Endothelial cell (in vitro differentiated cells): ENCODE measurements around the gene FHOD3. TPM values are rescaled to one million over a fixed set of nuclear protein-coding genes. Genes with fewer than 3 reads are reported as not detected.

Experiments
- DNase-seq: peaks from one replicate; pipeline ENCODE4 v3.0.0; 2021; ENCODE audit warnings: low spot score
- H3K27ac Mint-ChIP-seq: one replicate; pipeline ENCODE4 v1.8.0; 2021; ENCODE audit warnings: mixed read lengths, inconsistent platforms; ENCODE audit not compliant: unreplicated experiment
- H3K27me3 Mint-ChIP-seq: one replicate; pipeline ENCODE4 v1.8.0; 2021; ENCODE audit warnings: mild to moderate bottlenecking, moderate library complexity, mixed read lengths, inconsistent platforms; ENCODE audit not compliant: unreplicated experiment
- H3K36me3 Mint-ChIP-seq: one replicate; pipeline ENCODE4 v1.8.0; 2021; ENCODE audit warnings: mild to moderate bottlenecking, low read depth, mixed read lengths, inconsistent platforms; ENCODE audit not compliant: unreplicated experiment
- H3K4me1 Mint-ChIP-seq: one replicate; pipeline ENCODE4 v1.8.0; 2021; ENCODE audit warnings: mild to moderate bottlenecking, mixed read lengths, inconsistent platforms; ENCODE audit not compliant: unreplicated experiment
- H3K4me3 Mint-ChIP-seq: one replicate; pipeline ENCODE4 v1.8.0; 2021; ENCODE audit warnings: mild to moderate bottlenecking, mixed read lengths, inconsistent platforms; ENCODE audit not compliant: unreplicated experiment
- H3K9me3 Mint-ChIP-seq: one replicate; pipeline ENCODE4 v1.8.0; 2021; ENCODE audit warnings: mixed read lengths, inconsistent platforms; ENCODE audit not compliant: unreplicated experiment
- total RNA-seq: library from RNA; stranded (reverse); fragmentation: NEBNext Ultra II Directional; extraction: Animal tissue kit (Norgen Biotek cat#: 25700); gene quantifications from one replicate; pipeline ENCODE4 v1.2.1, GENCODE V29; 2021; ENCODE audit not compliant: unreplicated experiment
- TF ChIP-seq, protein P1 (sequence below): fragments of 200-600 bp; sonication (generic); IDR thresholded peaks from one replicate; pipeline ENCODE4 v1.5.0; 2021; ENCODE audit warnings: antibody characterized with exemption; ENCODE audit not compliant: unreplicated experiment

FHOD3 gene
- total RNA-seq, 1 donor from 2014 or later, result 0.67 TPM

DNA sequence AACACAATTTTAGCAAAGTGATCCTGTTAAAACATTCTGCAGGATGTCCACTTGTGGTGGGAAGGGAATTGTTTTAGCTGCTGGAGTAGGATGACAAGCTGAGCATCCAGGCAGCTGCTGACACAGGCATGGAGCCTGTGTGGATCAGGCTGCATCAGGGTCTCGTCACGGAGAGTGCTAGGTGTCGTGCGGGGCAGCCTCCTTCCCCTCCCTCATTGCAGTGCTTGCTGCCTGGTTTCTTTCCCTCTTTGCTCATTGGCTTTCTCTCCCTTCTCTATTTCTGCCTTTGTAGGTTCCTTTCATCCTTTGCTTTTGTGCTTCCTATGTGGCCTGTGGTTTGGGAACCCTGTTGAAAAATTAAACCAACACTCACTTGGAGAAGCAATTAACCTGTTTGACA lies 358.4 kb downstream of the FHOD3 start:
- Mint-ChIP-seq H3K4me1 (peaks cover 14% of the 10 kb centered on the region), H3K27me3 (no peaks in the 10 kb centered on the region), H3K27ac (no peak overlapping the region), H3K9me3 (no peaks in the 10 kb centered on the region), H3K4me3 (no peak overlapping the region), H3K36me3 (no peaks in the 10 kb centered on the region)
- no peak for DNase-seq
- TF ChIP-seq, protein P1, sequence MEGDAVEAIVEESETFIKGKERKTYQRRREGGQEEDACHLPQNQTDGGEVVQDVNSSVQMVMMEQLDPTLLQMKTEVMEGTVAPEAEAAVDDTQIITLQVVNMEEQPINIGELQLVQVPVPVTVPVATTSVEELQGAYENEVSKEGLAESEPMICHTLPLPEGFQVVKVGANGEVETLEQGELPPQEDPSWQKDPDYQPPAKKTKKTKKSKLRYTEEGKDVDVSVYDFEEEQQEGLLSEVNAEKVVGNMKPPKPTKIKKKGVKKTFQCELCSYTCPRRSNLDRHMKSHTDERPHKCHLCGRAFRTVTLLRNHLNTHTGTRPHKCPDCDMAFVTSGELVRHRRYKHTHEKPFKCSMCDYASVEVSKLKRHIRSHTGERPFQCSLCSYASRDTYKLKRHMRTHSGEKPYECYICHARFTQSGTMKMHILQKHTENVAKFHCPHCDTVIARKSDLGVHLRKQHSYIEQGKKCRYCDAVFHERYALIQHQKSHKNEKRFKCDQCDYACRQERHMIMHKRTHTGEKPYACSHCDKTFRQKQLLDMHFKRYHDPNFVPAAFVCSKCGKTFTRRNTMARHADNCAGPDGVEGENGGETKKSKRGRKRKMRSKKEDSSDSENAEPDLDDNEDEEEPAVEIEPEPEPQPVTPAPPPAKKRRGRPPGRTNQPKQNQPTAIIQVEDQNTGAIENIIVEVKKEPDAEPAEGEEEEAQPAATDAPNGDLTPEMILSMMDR, result no peak

DNA sequence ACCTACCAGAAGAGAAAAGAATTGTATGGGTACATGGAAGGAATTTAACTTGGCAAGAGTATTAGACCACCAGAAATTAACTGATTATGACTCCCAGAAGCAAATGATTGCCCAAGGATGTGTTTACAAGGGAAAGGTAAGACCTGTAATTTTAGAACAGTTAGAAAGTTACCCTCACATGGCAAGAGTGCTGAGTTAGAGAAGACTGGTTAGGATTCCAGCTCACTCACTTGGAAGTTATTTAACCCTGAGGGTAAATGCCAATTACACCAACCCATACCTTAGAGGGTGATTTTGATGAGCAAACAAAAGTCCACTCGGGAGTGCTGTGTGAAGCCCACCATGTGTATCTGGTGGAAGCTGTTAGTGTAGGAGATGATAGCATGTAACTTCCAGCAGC lies 361.1 kb downstream of the FHOD3 start:
- Mint-ChIP-seq H3K36me3 (no peaks in the 10 kb centered on the region), H3K27me3 (no peaks in the 10 kb centered on the region), H3K4me3 (no peak overlapping the region), H3K4me1 (peaks cover 8% of the 10 kb centered on the region), H3K27ac (no peak overlapping the region), H3K9me3 (no peaks in the 10 kb centered on the region)
- no peak for DNase-seq
- TF ChIP-seq, protein P1, result no peak

DNA sequence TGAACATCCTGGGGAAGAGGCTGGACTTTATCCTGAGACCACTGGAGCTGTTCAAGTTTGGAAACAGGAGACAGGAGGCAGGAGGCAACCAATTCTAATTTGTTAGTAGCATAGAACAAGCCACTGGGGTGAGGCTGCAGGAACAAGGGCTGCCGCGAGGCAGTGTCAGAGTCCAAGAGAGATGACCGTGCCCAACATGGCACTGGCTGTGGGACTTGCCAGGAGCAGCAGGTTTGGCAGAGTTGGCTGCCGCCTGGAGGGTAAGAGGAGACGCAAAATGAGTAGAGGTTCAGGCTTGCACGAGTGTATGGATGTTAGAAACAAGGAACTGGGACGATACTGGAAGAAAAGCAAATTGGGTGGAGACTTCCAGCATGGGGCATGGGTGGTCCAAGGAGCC lies 362.8 kb downstream of the FHOD3 start:
- no peaks in the 10 kb centered on the region for H3K36me3 Mint-ChIP-seq
- no peak for DNase-seq
- no peak overlapping the region for H3K27ac Mint-ChIP-seq
- H3K4me1 Mint-ChIP-seq, result peaks cover 9% of the 10 kb centered on the region
- no peaks in the 10 kb centered on the region for H3K9me3 Mint-ChIP-seq
- H3K27me3 Mint-ChIP-seq, result no peaks in the 10 kb centered on the region
- H3K4me3 Mint-ChIP-seq, result no peak overlapping the region
- TF ChIP-seq, protein P1, result no peak

DNA sequence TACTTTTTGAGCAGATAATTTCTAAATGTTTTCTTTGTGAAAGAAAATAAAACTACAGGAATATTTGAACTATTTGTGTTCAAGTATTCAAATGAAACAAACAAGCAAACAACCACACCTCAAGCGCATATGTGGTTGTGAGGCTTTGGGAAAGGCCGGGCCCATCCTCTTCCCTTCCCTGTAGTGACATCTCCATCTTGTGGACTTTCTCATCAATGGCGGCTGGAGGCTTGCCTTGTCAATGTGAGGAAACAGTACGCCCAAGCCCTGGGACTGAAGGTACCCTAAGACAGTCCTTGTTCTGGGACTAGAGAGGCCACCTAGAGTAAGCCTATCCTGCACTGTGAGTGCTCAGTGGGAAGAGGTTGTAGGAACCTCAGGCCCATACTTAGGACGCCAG lies 364.5 kb downstream of the FHOD3 start:
- DNase-seq, result peak; percentile 19
- Mint-ChIP-seq H3K9me3 (no peaks in the 10 kb centered on the region), H3K36me3 (no peaks in the 10 kb centered on the region), H3K27ac (no peak overlapping the region), H3K27me3 (peaks cover 1% of the 10 kb centered on the region), H3K4me1 (peaks cover 9% of the 10 kb centered on the region), H3K4me3 (no peak overlapping the region)
- TF ChIP-seq, protein P1, result no peak

DNA sequence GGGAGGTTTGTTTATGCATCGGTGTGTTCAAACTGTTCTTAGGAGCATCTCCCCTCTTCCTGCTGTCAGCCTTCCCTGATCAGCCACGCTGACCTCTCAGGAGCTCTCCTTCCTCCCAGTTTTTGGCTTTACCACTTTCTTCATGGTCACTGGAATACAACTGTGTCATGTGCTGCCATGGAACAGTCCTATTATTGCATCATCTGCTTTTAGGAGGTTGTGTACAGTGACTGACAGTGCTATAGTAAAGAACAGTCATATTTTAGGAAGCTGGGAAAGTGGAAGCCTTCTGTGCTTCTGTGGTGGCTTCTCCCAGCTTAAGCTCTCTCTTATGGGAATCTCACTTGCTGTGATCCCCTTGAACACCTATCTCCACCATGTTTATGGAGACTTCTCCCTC lies 365.8 kb downstream of the FHOD3 start:
- no peak overlapping the region for H3K27ac Mint-ChIP-seq
- H3K27me3 Mint-ChIP-seq, result peaks cover 1% of the 10 kb centered on the region
- peaks cover 9% of the 10 kb centered on the region for H3K4me1 Mint-ChIP-seq
- TF ChIP-seq, protein P1, result no peak
- no peak for DNase-seq
- H3K9me3 Mint-ChIP-seq, result no peaks in the 10 kb centered on the region
- H3K36me3 Mint-ChIP-seq, result no peaks in the 10 kb centered on the region
- H3K4me3 Mint-ChIP-seq, result no peak overlapping the region
